Keratinocyte (primary cell): ENCODE data around the gene PPP1R14D.

Source experiments
- EZH2 ChIP-seq: IDR thresholded peaks from one replicate; pipeline ENCODE4 v1.6.1; 2012; ENCODE audit warnings: inconsistent platforms, mild to moderate bottlenecking, low read length, moderate library complexity
- TF ChIP-seq, protein P1 (sequence below), 3 experiments: IDR thresholded peaks in 1 of 3; conservative IDR thresholded peaks in 1 of 3; optimal IDR thresholded peaks in 1 of 3; 2 replicates in 2 of 3; 3 replicates in 1 of 3; pipeline versions ENCODE3 to v1.5.1; 2011; ENCODE audit warnings: low read length in 3 of 3, mild to moderate bottlenecking in 3 of 3, moderate library complexity in 2 of 3, control low read depth in 1 of 3, inconsistent platforms in 1 of 3; ENCODE audit not compliant: insufficient read depth in 2 of 3; ENCODE audit errors: extremely low read depth in 1 of 3

- TF ChIP-seq, protein P1, sequence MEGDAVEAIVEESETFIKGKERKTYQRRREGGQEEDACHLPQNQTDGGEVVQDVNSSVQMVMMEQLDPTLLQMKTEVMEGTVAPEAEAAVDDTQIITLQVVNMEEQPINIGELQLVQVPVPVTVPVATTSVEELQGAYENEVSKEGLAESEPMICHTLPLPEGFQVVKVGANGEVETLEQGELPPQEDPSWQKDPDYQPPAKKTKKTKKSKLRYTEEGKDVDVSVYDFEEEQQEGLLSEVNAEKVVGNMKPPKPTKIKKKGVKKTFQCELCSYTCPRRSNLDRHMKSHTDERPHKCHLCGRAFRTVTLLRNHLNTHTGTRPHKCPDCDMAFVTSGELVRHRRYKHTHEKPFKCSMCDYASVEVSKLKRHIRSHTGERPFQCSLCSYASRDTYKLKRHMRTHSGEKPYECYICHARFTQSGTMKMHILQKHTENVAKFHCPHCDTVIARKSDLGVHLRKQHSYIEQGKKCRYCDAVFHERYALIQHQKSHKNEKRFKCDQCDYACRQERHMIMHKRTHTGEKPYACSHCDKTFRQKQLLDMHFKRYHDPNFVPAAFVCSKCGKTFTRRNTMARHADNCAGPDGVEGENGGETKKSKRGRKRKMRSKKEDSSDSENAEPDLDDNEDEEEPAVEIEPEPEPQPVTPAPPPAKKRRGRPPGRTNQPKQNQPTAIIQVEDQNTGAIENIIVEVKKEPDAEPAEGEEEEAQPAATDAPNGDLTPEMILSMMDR (optimal IDR thresholded peaks at IDR 0.05 in 1 of 3, IDR thresholded peaks at IDR 0.05 in 1 of 3, conservative IDR thresholded peaks at IDR 0.05 in 1 of 3; ENCODE audit: extremely low read depth in 1 of 3, insufficient read depth in 2 of 3, low read length in 3 of 3) = no peak
- TF ChIP-seq EZH2 = no peak
Observed at GRCh38 chr15:40863660-40864270, 35.3 kb upstream of the PPP1R14D start.
